ENCODE measurements around the gene FAM169A. TPM values are rescaled to one million over a fixed set of nuclear protein-coding genes. Genes with fewer than 3 reads are reported as not detected.

FAM169A gene
- total RNA-seq, 1 donor from 2014 or later = 8.2 TPM

- DNase-seq = no peak
- ChIA-PET CTCF (no interaction called here), POLR2A (no interaction called here)
- Mint-ChIP-seq H3K9me3 (no peaks in the 10 kb centered on the region), H3K27ac (no peak overlapping the region), H3K27me3 (no peaks in the 10 kb centered on the region), H3K4me3 (no peak overlapping the region), H3K36me3 (ENCODE audit: low read depth) (no peaks in the 10 kb centered on the region), H3K4me1 (no peaks in the 10 kb centered on the region)
- no peak for ATAC-seq (ENCODE audit: low read depth)
- TF ChIP-seq CTCF (IDR thresholded peaks at IDR 0.05) = no peak
- intact Hi-C loops (cut with micrococcal nuclease) = no loop called here
Observed at GRCh38 chr5:74822288-74822687, 43.9 kb downstream of the FAM169A start.

- Mint-ChIP-seq H3K27ac (no peak overlapping the region), H3K36me3 (ENCODE audit: low read depth) (peaks cover 7% of the 10 kb centered on the region)
- CTCF ChIA-PET = no interaction called here
Observed at GRCh38 chr5:74816875-74817274, 49.3 kb downstream of the FAM169A start.

GRCh38 chr5:74810915-74811314, 55.3 kb downstream of the FAM169A start:
- intact Hi-C loops (cut with micrococcal nuclease) = no loop called here
- Mint-ChIP-seq H3K4me1 (no peaks in the 10 kb centered on the region), H3K36me3 (ENCODE audit: low read depth) (peaks cover 7% of the 10 kb centered on the region), H3K27me3 (no peaks in the 10 kb centered on the region), H3K9me3 (no peaks in the 10 kb centered on the region), H3K27ac (no peak overlapping the region), H3K4me3 (no peak overlapping the region)
- CTCF ChIA-PET = no interaction called here
- ATAC-seq (ENCODE audit: low read depth) (no peak), DNase-seq (no peak)
- no peak for TF ChIP-seq CTCF (IDR thresholded peaks at IDR 0.05)
- POLR2A ChIA-PET = no interaction called here

More at GRCh38 chr5:74816875-74817274, 49.3 kb downstream of the FAM169A start:
- H3K27me3 Mint-ChIP-seq = no peaks in the 10 kb centered on the region
- no peak for TF ChIP-seq CTCF (IDR thresholded peaks at IDR 0.05)
- DNase-seq = no peak
- intact Hi-C loops (cut with micrococcal nuclease) = no loop called here
- no peaks in the 10 kb centered on the region for H3K4me1 Mint-ChIP-seq
- H3K9me3 Mint-ChIP-seq = no peaks in the 10 kb centered on the region
- POLR2A ChIA-PET = no interaction called here
- ATAC-seq (ENCODE audit: low read depth) = no peak
- no peak overlapping the region for H3K4me3 Mint-ChIP-seq

- CTCF ChIA-PET = no interaction called here
- H3K27me3 Mint-ChIP-seq = peaks cover 2% of the 10 kb centered on the region
- POLR2A ChIA-PET = no interaction called here
- no peak for DNase-seq
- H3K4me3 Mint-ChIP-seq = no peak overlapping the region
- H3K4me1 Mint-ChIP-seq = no peaks in the 10 kb centered on the region
- peaks cover 17% of the 10 kb centered on the region for H3K36me3 Mint-ChIP-seq (ENCODE audit: low read depth)
- no peaks in the 10 kb centered on the region for H3K9me3 Mint-ChIP-seq
- no peak for TF ChIP-seq CTCF (IDR thresholded peaks at IDR 0.05)
- no peak overlapping the region for H3K27ac Mint-ChIP-seq
- intact Hi-C loops (cut with micrococcal nuclease) = no loop called here
- ATAC-seq (ENCODE audit: low read depth) = no peak
Observed at GRCh38 chr5:74801941-74802340, 64.2 kb downstream of the FAM169A start.

- no peak overlapping the region for H3K27ac Mint-ChIP-seq
- peaks cover 17% of the 10 kb centered on the region for H3K36me3 Mint-ChIP-seq (ENCODE audit: low read depth)
- no peak for DNase-seq
- ChIA-PET POLR2A (no interaction called here), CTCF (no interaction called here)
- H3K27me3 Mint-ChIP-seq = peaks cover 2% of the 10 kb centered on the region
- H3K9me3 Mint-ChIP-seq = no peaks in the 10 kb centered on the region
- TF ChIP-seq CTCF (IDR thresholded peaks at IDR 0.05) = no peak
- no peak overlapping the region for H3K4me3 Mint-ChIP-seq
- intact Hi-C loops (cut with micrococcal nuclease) = no loop called here
- H3K4me1 Mint-ChIP-seq = no peaks in the 10 kb centered on the region
- ATAC-seq (ENCODE audit: low read depth) = no peak
Observed at GRCh38 chr5:74801197-74801596, 65.0 kb downstream of the FAM169A start.

Measured in activated B cell treated with CpG ODN at 0.5 μM for 24 hours (primary cell).